HL-60 (cell line): Measurements from ENCODE around the gene RPL3.

Experiments
- DNase-seq, 2 experiments: peaks; one replicate each; pipeline ENCODE4 v3.0.0-alpha.2; 2010 to 2020; ENCODE audit warnings: low read depth in 1 of 2, low spot score in 1 of 2
- H3K27ac ChIP-seq: fragments of 250-450 bp; sonication (Bioruptor Pico); replicated peaks from 2 replicates; pipeline ENCODE4 v1.5.1; 2020; ENCODE audit warnings: mild to moderate bottlenecking, moderate library complexity
- H3K27me3 ChIP-seq: fragments of 250-450 bp; sonication (Bioruptor Pico); 2 replicates; pipeline ENCODE4 v1.5.1; 2021; ENCODE audit warnings: mild to moderate bottlenecking, moderate library complexity; ENCODE audit not compliant: insufficient read depth, poor library complexity, severe bottlenecking
- H3K4me3 ChIP-seq: replicated peaks from 2 replicates; pipeline ENCODE4 v1.5.1; 2011; ENCODE audit warnings: mild to moderate bottlenecking, control low read depth, low read length; ENCODE audit not compliant: insufficient read depth
- GABPA ChIP-seq: IDR thresholded peaks from 2 replicates; pipeline ENCODE4 v1.6.1; 2012; ENCODE audit warnings: low read depth
- POLR2AphosphoS5 ChIP-seq: IDR thresholded peaks from 2 replicates; pipeline ENCODE4 v1.6.1; 2012; ENCODE audit warnings: low read depth
- SPI1 ChIP-seq: IDR thresholded peaks from 2 replicates; pipeline ENCODE4 v1.6.1; 2012; ENCODE audit warnings: low read depth, mild to moderate bottlenecking, borderline replicate concordance
- TF ChIP-seq, protein P1 (sequence below): IDR thresholded peaks from one replicate; pipeline ENCODE4 v1.5.1; 2011; ENCODE audit warnings: low read length, control low read depth, inconsistent platforms; ENCODE audit not compliant: insufficient read depth
- TF ChIP-seq, protein P2 (sequence below): IDR thresholded peaks from 2 replicates; pipeline ENCODE4 v1.6.1; 2012; ENCODE audit warnings: low read depth; ENCODE audit not compliant: insufficient replicate concordance

The RPL3 gene

DNA sequence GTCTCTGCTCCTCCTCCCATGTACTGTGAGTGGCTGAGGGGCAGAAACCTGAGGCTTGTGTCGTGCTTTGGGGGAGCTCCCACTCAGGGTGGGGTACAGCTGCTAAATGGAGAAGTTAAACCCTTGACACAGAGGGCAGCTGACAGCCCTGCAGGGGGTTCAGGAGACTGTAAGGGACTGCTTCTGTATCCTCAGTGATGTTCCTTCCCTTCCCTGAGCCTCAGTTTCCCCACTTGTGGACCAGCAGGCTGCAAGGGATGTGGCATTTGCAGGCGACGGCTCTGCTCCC, 46.0 kb upstream of the RPL3 start:
- Histone ChIP-seq H3K27ac (no peak overlapping the region), H3K27me3 (no peaks in the 10 kb centered on the region), H3K4me3 (no peak overlapping the region)
- TF ChIP-seq, protein P1, sequence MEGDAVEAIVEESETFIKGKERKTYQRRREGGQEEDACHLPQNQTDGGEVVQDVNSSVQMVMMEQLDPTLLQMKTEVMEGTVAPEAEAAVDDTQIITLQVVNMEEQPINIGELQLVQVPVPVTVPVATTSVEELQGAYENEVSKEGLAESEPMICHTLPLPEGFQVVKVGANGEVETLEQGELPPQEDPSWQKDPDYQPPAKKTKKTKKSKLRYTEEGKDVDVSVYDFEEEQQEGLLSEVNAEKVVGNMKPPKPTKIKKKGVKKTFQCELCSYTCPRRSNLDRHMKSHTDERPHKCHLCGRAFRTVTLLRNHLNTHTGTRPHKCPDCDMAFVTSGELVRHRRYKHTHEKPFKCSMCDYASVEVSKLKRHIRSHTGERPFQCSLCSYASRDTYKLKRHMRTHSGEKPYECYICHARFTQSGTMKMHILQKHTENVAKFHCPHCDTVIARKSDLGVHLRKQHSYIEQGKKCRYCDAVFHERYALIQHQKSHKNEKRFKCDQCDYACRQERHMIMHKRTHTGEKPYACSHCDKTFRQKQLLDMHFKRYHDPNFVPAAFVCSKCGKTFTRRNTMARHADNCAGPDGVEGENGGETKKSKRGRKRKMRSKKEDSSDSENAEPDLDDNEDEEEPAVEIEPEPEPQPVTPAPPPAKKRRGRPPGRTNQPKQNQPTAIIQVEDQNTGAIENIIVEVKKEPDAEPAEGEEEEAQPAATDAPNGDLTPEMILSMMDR: no peak
- TF ChIP-seq, protein P2, sequence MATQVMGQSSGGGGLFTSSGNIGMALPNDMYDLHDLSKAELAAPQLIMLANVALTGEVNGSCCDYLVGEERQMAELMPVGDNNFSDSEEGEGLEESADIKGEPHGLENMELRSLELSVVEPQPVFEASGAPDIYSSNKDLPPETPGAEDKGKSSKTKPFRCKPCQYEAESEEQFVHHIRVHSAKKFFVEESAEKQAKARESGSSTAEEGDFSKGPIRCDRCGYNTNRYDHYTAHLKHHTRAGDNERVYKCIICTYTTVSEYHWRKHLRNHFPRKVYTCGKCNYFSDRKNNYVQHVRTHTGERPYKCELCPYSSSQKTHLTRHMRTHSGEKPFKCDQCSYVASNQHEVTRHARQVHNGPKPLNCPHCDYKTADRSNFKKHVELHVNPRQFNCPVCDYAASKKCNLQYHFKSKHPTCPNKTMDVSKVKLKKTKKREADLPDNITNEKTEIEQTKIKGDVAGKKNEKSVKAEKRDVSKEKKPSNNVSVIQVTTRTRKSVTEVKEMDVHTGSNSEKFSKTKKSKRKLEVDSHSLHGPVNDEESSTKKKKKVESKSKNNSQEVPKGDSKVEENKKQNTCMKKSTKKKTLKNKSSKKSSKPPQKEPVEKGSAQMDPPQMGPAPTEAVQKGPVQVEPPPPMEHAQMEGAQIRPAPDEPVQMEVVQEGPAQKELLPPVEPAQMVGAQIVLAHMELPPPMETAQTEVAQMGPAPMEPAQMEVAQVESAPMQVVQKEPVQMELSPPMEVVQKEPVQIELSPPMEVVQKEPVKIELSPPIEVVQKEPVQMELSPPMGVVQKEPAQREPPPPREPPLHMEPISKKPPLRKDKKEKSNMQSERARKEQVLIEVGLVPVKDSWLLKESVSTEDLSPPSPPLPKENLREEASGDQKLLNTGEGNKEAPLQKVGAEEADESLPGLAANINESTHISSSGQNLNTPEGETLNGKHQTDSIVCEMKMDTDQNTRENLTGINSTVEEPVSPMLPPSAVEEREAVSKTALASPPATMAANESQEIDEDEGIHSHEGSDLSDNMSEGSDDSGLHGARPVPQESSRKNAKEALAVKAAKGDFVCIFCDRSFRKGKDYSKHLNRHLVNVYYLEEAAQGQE: no peak
- TF ChIP-seq GABPA (no peak), POLR2AphosphoS5 (no peak)
- DNase-seq: no peak

DNA sequence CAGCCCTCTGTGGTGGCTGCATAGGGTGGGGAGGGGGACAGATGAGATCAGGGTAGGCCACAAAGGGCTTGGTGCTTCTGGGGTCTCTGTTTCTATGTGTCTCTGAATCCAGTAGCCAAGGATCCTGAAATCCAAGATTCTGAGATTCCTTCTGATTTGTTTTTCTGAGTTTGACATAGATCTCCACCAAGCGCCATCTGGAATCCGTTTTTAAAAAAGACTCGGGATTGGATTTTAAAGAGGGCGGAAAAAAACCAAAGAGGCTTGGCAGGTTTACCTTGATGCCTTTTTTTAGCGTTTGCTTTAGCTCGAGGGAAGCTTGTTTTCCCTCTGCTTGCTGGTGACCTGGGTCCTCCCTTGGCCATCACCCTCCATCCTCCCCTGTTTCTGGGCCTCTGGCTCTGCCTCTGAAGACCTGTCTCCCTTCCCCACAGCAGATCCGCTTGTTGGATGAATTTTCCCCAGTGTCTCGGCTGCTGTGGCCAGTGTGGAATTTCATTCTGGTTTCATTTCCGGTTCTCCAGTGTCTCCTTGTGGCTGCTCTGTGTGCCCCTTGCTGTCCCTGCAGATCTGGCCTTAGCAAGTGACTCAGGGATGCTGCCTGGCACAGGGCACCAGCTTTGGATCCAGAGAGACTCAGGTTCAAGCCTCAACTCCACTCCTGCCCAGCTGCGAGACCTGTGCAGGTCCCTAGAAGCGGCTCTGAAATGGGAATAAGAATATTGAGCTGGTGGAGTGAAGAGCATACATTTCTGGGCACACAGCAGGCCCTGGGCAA, 45.5 kb upstream of the RPL3 start:
- TF ChIP-seq, protein P1: no peak
- TF ChIP-seq, protein P2: no peak
- no peak for TF ChIP-seq SPI1
- TF ChIP-seq POLR2AphosphoS5: no peak
- TF ChIP-seq GABPA: no peak
- H3K27ac ChIP-seq: no peak overlapping the region
- no peak for DNase-seq

DNA sequence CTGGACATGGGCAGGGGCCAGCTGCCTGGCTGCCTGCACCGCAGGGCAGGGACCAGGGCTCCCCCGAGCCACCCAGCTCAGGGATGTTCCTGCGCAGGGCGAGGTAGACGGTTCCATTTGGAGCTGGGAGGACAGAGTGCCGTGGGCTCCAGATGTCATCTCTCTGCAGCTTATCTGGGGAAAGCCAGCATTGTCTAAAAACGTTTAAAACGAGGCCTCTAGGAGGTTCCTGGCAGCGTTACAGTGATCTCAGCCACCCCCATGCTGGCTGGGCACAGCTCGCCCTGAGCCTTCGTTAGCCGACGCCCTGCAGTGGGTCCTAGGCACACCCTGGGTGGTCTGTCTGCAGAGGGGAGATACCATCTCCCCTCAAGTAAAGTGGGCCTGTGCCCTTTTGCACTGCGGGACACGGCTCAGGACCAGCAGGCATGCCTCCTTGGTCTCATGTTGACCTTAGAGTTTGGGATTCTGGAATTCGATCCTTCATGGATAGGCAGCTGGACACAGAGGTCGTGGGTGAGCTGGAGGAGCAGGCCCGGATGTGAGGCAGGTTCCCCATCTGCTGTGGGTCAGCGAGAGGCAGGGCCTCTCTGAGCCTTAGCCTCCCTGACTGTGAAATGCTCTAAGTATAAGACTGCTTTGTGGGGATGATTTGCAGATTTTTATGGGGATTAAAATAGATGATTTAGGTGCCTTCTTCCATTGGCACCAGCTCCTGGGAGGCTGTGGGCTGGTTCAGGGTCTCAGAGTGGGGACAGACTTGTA, 44.5 kb upstream of the RPL3 start:
- H3K27ac ChIP-seq: no peak overlapping the region
- TF ChIP-seq, protein P1: no peak
- no peak for TF ChIP-seq SPI1
- TF ChIP-seq, protein P2: no peak
- TF ChIP-seq GABPA: no peak
- no peak for TF ChIP-seq POLR2AphosphoS5
- no peak overlapping the region for H3K4me3 ChIP-seq
- DNase-seq: no peak
- H3K27me3 ChIP-seq: no peaks in the 10 kb centered on the region

More for the DNA sequence above, 45.5 kb upstream of the RPL3 start:
- Histone ChIP-seq H3K4me3 (no peak overlapping the region), H3K27me3 (no peaks in the 10 kb centered on the region)
